Stomach (tissue), 4 donors: ENCODE results near the gene KIAA0513.

Source experiments
- CTCF ChIP-seq, 7 experiments: fragments of 450-650 bp in 4 of 7; fragments of 200-600 bp in 3 of 7; sonication (generic) in 3 of 7; IDR thresholded peaks; one replicate each; pipeline ENCODE4 v1.5.1; 2016 to 2019; ENCODE audit warnings: antibody characterized with exemption in 7 of 7, control low read depth in 2 of 7, mild to moderate bottlenecking in 1 of 7
- POLR2AphosphoS5 ChIP-seq, 3 donors: sonication (generic); formaldehyde crosslinking; IDR thresholded peaks; one replicate each; pipeline ENCODE4 v1.6.1; 2016; ENCODE audit warnings: antibody characterized with exemption in 3 of 3

- no peak for TF ChIP-seq CTCF (IDR thresholded peaks at IDR 0.05)
- no peak for TF ChIP-seq POLR2AphosphoS5 (IDR thresholded peaks at IDR 0.05)
These were observed 71.0 kb downstream of the KIAA0513 start for GRCh38 chr16:85098565-85098964.
